Activated B cell treated with CpG ODN at 0.5 μM for 24 hours (primary cell): ENCODE results near the gene NIBAN1. TPM values are rescaled to one million over a fixed set of nuclear protein-coding genes. Genes with fewer than 3 reads are reported as not detected.

ENCODE experiments used
- ATAC-seq: fragments of 200-7000 bp; cut with Tn5 transposase; one replicate; pipeline ENCODE4 v1.10.0; 2021; ENCODE audit warnings: low read depth, mild to moderate bottlenecking, moderate library complexity
- CTCF ChIA-PET: fragments of 350-600 bp; sonication (Branson Sonifier 250); formaldehyde crosslinking; loops from one replicate; lab custom pipeline; 2021; ENCODE audit warnings: antibody characterized with exemption; lab: Charles Lee
- POLR2A ChIA-PET: fragments of 350-600 bp; sonication (Branson Sonifier 250); formaldehyde crosslinking; loops from one replicate; lab custom pipeline; 2021; ENCODE audit warnings: antibody characterized with exemption; lab: Charles Lee
- DNase-seq: peaks from one replicate; pipeline ENCODE4 v3.0.0; 2022
- H3K27ac Mint-ChIP-seq: one replicate; pipeline ENCODE4 v1.8.0; 2020; ENCODE audit warnings: mixed read lengths
- H3K27me3 Mint-ChIP-seq: one replicate; pipeline ENCODE4 v1.8.0; 2021; ENCODE audit warnings: mixed read lengths
- H3K36me3 Mint-ChIP-seq: one replicate; pipeline ENCODE4 v1.8.0; 2021; ENCODE audit warnings: low read depth, mixed read lengths
- H3K4me1 Mint-ChIP-seq: one replicate; pipeline ENCODE4 v1.8.0; 2021; ENCODE audit warnings: mixed read lengths
- H3K4me3 Mint-ChIP-seq: one replicate; pipeline ENCODE4 v1.8.0; 2020; ENCODE audit warnings: mild to moderate bottlenecking, mixed read lengths
- H3K9me3 Mint-ChIP-seq: one replicate; pipeline ENCODE4 v1.8.0; 2020; ENCODE audit warnings: mixed read lengths
- intact Hi-C: fragments of 100-400 bp; cut with micrococcal nuclease; formaldehyde crosslinking; loops from one replicate; pipeline ENCODE4 v1.15.1; 2024
- total RNA-seq: library from RNA; stranded (reverse); gene quantifications from 2 replicates; pipeline ENCODE4 v1.2.3, GENCODE V29; 2022
- TF ChIP-seq, protein P1 (sequence below): fragments of 200-600 bp; IDR thresholded peaks from one replicate; pipeline ENCODE4 v1.8.0; 2022; ENCODE audit warnings: antibody characterized with exemption, mild to moderate bottlenecking

The NIBAN1 gene
- total RNA-seq, 1 donor from 2014 or later, result 25.4 TPM

DNA sequence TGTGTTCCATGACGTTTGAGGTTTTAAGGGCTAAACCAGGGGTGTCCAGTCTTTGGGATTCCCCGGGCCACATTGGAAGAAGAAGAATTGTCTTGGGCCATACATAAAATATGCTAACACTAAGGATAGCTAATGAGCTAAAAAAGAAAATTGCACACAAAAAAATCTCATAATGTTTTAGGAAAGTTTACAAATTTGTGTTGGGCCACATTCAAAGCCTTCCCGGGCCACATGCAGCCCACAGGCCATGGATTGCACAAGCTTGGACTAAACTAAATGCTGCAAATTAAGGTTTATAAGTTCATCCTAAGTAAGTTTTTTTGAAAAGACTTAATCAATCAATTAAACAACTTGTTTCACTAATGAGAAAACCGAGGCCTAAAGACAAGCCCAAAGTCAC, 21.9 kb downstream of the NIBAN1 start:
- DNase-seq (no peak), ATAC-seq (no peak)
- Mint-ChIP-seq H3K9me3 (no peaks in the 10 kb centered on the region), H3K4me3 (no peak overlapping the region), H3K27me3 (no peaks in the 10 kb centered on the region), H3K36me3 (no peaks in the 10 kb centered on the region), H3K4me1 (peaks cover 16% of the 10 kb centered on the region), H3K27ac (no peak overlapping the region)
- intact Hi-C loops, result no loop called here
- ChIA-PET CTCF (no interaction called here), POLR2A (no interaction called here)
- TF ChIP-seq, protein P1, sequence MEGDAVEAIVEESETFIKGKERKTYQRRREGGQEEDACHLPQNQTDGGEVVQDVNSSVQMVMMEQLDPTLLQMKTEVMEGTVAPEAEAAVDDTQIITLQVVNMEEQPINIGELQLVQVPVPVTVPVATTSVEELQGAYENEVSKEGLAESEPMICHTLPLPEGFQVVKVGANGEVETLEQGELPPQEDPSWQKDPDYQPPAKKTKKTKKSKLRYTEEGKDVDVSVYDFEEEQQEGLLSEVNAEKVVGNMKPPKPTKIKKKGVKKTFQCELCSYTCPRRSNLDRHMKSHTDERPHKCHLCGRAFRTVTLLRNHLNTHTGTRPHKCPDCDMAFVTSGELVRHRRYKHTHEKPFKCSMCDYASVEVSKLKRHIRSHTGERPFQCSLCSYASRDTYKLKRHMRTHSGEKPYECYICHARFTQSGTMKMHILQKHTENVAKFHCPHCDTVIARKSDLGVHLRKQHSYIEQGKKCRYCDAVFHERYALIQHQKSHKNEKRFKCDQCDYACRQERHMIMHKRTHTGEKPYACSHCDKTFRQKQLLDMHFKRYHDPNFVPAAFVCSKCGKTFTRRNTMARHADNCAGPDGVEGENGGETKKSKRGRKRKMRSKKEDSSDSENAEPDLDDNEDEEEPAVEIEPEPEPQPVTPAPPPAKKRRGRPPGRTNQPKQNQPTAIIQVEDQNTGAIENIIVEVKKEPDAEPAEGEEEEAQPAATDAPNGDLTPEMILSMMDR, result no peak

DNA sequence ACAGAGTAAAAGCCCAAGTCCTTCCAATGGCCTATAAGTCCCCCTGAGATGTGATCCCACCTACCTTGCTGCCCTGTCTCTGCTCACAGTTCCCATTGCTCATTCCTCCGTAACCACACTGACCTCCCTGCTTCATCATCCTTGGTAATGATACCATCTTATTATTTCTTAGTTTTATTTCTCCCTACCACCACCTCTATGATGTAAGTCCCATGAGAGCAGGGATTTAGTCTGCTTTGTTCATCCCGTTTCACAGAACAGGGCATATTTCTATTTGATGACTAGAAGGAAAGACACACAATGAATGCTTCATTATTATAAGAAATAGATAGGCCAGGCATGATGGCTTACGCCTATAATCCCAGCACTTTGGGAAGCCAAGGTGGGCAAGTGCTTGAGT, 22.5 kb downstream of the NIBAN1 start:
- no peak overlapping the region for H3K27ac Mint-ChIP-seq
- H3K36me3 Mint-ChIP-seq, result no peaks in the 10 kb centered on the region
- peaks cover 21% of the 10 kb centered on the region for H3K4me1 Mint-ChIP-seq
- intact Hi-C loops, result no loop called here
- ATAC-seq, result no peak
- H3K4me3 Mint-ChIP-seq, result no peak overlapping the region
- TF ChIP-seq, protein P1, result no peak
- DNase-seq, result no peak
- H3K27me3 Mint-ChIP-seq, result no peaks in the 10 kb centered on the region
- H3K9me3 Mint-ChIP-seq, result no peaks in the 10 kb centered on the region
- ChIA-PET CTCF (no interaction called here), POLR2A (no interaction called here)

DNA sequence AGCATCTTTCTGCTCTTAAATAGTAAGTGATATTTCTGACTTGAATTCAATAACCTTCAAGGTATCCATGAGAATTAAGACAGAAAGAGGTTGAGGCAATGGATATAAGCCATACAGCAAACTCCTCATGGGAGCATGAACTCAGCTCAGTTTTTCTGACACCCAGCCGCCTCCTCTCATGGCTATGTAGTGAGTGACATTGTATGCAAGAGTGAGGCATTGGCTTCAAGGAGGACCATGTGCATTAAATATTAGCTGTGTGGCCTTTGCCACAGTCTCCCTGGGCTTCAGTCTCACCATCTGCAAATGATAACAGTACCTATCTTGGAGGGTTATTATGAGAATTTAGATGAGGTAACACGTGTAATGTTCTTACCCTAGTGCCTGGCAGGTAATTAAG, 23.4 kb downstream of the NIBAN1 start:
- Mint-ChIP-seq H3K27me3 (no peaks in the 10 kb centered on the region), H3K36me3 (no peaks in the 10 kb centered on the region), H3K27ac (no peak overlapping the region), H3K9me3 (no peaks in the 10 kb centered on the region), H3K4me1 (peaks cover 26% of the 10 kb centered on the region), H3K4me3 (no peak overlapping the region)
- DNase-seq (no peak), ATAC-seq (no peak)
- ChIA-PET CTCF (interaction anchor here (0.9 to 1.2 kb wide), 2 partner anchors 137 to 146 kb away, joined by 3 to 4 read pairs; no protein-coding TSS in a partner anchor), POLR2A (no interaction called here)
- TF ChIP-seq, protein P1, result no peak
- intact Hi-C loops, result no loop called here

DNA sequence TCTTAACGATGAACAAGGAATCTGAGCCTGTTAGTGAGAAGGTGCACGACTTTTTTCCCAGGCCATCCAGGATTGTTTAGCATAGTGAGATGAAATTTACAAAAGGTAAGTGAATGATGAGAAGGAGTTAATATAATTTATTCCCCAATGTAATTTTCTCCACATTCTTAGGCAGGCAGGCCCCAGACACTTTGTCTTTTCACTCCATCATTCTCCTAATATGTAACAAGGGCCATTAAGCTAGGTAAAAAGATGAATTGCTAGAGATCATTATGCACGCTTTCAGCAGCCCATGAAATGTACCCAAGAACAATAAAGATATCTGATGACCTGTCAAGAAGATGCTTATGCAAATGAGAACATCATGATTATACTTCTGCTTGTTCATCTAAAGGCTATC, 24.1 kb downstream of the NIBAN1 start:
- ATAC-seq (no peak), DNase-seq (no peak)
- POLR2A ChIA-PET, result no interaction called here
- CTCF ChIA-PET, result interaction anchor here (1.2 kb wide), 1 partner anchor 145 kb away, joined by 4 read pairs; no protein-coding TSS in a partner anchor
- intact Hi-C loops, result no loop called here
- TF ChIP-seq, protein P1, result no peak
- no peak overlapping the region for H3K27ac Mint-ChIP-seq
- H3K36me3 Mint-ChIP-seq, result no peaks in the 10 kb centered on the region
- no peaks in the 10 kb centered on the region for H3K27me3 Mint-ChIP-seq
- no peak overlapping the region for H3K4me3 Mint-ChIP-seq
- H3K4me1 Mint-ChIP-seq, result peaks cover 33% of the 10 kb centered on the region
- no peaks in the 10 kb centered on the region for H3K9me3 Mint-ChIP-seq

DNA sequence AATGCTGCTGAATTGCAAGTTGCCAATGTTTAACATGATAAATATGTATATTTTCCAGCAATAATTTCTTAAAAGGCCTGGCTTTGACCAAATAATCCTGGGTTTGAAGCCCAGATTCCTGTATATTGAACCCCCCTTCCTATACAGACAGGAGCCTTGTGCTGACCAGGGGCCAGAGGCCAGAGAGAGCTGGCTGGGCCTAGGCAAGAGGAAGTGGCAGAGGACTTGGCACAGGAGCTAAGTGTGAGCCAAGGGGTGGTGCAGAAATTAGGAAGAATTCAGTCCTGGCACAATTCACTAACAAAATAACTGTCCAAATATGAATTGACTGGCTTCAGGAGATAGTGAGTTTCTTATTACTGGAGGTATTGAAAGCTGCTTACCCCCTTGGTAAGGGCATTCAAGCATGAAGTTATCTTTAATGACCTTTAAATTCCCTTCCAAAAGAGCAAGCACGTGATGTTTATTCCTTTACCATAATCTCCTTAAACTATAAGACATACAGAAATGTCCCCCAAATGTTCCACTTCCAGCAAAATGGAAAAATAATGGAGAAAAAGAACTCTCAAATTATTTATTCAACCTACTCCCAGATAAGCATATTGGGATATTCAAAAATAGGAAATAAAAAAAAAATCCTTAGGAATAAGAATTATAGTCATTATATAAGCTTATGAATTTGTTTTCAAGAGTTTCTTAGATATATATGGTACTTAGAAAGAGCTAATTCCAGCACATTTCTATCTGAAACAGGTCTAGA, 26.6 kb downstream of the NIBAN1 start:
- Mint-ChIP-seq H3K27me3 (no peaks in the 10 kb centered on the region), H3K4me3 (no peak overlapping the region), H3K36me3 (no peaks in the 10 kb centered on the region), H3K4me1 (peaks cover 31% of the 10 kb centered on the region), H3K27ac (no peak overlapping the region), H3K9me3 (no peaks in the 10 kb centered on the region)
- POLR2A ChIA-PET, result interaction anchor here (1.0 to 1.4 kb wide), 2 partner anchors 9 to 23 kb away, joined by 3 to 4 read pairs; no protein-coding TSS in a partner anchor
- intact Hi-C loops, result no loop called here
- TF ChIP-seq, protein P1, result no peak
- ATAC-seq (no peak), DNase-seq (no peak)
- CTCF ChIA-PET, result interaction anchor here (0.8 to 1.0 kb wide), 2 partner anchors 15 to 143 kb away, joined by 3 to 4 read pairs; no protein-coding TSS in a partner anchor
